K562 (cell line): ENCODE results near the gene MPV17L2. TPM values are rescaled to one million over a fixed set of nuclear protein-coding genes. Genes with fewer than 3 reads are reported as not detected.

Experiments used
- ATAC-seq: fragments of 200-7000 bp; cut with Tn5 transposase; 3 replicates; pipeline ENCODE4 v1.9.1; 2020; ENCODE audit warnings: moderate library complexity
- BruUV-seq: library from RNA; stranded (reverse); fragments of 400-500 nt; replicated peaks from 2 replicates; lab custom pipeline; 2021; lab: Mats Ljungman, UMichigan
- CTCF ChIA-PET: fragments of 300-600 bp; formaldehyde crosslinking; extraction: SDS; loops from one replicate; lab custom pipeline; 2021; ENCODE audit warnings: low intra/inter-chr PET ratio; lab: Yijun Ruan, JAX
- POLR2A ChIA-PET: fragments of 300-600, 350-650 bp; sonication (Branson Sonifier 250); formaldehyde crosslinking; extraction: SDS; loops from one replicate; lab custom pipeline; 2021; ENCODE audit warnings: antibody characterized with exemption, inconsistent platforms; lab: Yijun Ruan, JAX
- DNase-seq, 4 experiments: peaks; one replicate each; pipeline versions ENCODE4 v3.0.0 to v3.0.0-alpha.2; 2011 to 2018; ENCODE audit warnings: low spot score in 3 of 4, mixed read lengths in 3 of 4; ENCODE audit errors: extremely low read depth in 1 of 4
- FAIRE-seq: peaks from 2 replicates; lab custom pipeline; 2011; peaks lifted over from hg19 to GRCh38; lab: Jason Lieb, UNC
- H2AFZ ChIP-seq: 2 replicates; pipeline ENCODE4 v1.6.0; 2011; ENCODE audit warnings: low read depth, low read length, control low read depth, inconsistent platforms
- H3K27ac ChIP-seq: fragments of 200-600 bp; 3 replicates; pipeline ENCODE4 v1.8.0; 2011; ENCODE audit warnings: low read depth, mild to moderate bottlenecking, control low read depth, inconsistent platforms, low read length, moderate library complexity, mixed read lengths; ENCODE audit errors: extremely low read depth
- H3K27me3 ChIP-seq, 2 experiments: fragments of 300-600 bp in 1 of 2; 2 replicates in 1 of 2; 3 replicates in 1 of 2; pipeline versions ENCODE4 v1.6.0 to v1.8.0; 2011; ENCODE audit warnings: inconsistent platforms in 2 of 2, low read length in 2 of 2, mild to moderate bottlenecking in 1 of 2, mixed read lengths in 1 of 2, moderate library complexity in 1 of 2; ENCODE audit not compliant: control insufficient read depth in 2 of 2, insufficient read depth in 2 of 2
- H3K36me3 ChIP-seq: fragments of 300-600 bp; 3 replicates; pipeline ENCODE4 v1.8.0; 2011; ENCODE audit warnings: mild to moderate bottlenecking, low read length, inconsistent platforms; ENCODE audit not compliant: control insufficient read depth, insufficient read depth
- H3K4me1 ChIP-seq, 2 experiments: fragments of 200-600 bp in 1 of 2; replicated peaks in 1 of 2; 2 replicates in 1 of 2; 3 replicates in 1 of 2; pipeline versions ENCODE4 v1.5.1 to v1.8.0; 2011; ENCODE audit warnings: inconsistent platforms in 2 of 2, low read length in 2 of 2, mild to moderate bottlenecking in 1 of 2, mixed read lengths in 1 of 2, moderate library complexity in 1 of 2; ENCODE audit not compliant: control insufficient read depth in 2 of 2, insufficient read depth in 2 of 2
- H3K4me2 ChIP-seq: 2 replicates; pipeline ENCODE4 v1.6.1; 2011; ENCODE audit warnings: low read length, control low read depth, inconsistent platforms, mixed read lengths; ENCODE audit not compliant: insufficient read depth
- H3K4me3 ChIP-seq: fragments of 200-600 bp; sonication (generic), shearing (Covaris generic); 2 replicates; pipeline ENCODE4 v1.5.1; 2016; ENCODE audit warnings: control low read depth, inconsistent platforms
- H3K79me2 ChIP-seq: fragments of 200-600 bp; 3 replicates; pipeline ENCODE4 v1.8.0; 2011; ENCODE audit warnings: low read length, inconsistent platforms; ENCODE audit not compliant: control insufficient read depth, insufficient read depth
- H3K9ac ChIP-seq, 2 experiments: 2 replicates each; pipeline versions ENCODE4 v1.6.0 to v1.6.1; 2011; ENCODE audit warnings: low read depth in 2 of 2, low read length in 2 of 2, control low read depth in 1 of 2, inconsistent platforms in 1 of 2, mild to moderate bottlenecking in 1 of 2, mixed read lengths in 1 of 2; ENCODE audit not compliant: insufficient read depth in 1 of 2
- H3K9me1 ChIP-seq: one replicate; pipeline ENCODE4 v1.6.0; 2011; ENCODE audit warnings: inconsistent platforms, mild to moderate bottlenecking, low read length, moderate library complexity; ENCODE audit not compliant: control insufficient read depth, insufficient read depth
- H3K9me3 ChIP-seq: replicated peaks from 2 replicates; pipeline ENCODE4 v1.5.1; 2011; ENCODE audit warnings: low read depth, low read length, inconsistent platforms; ENCODE audit not compliant: control insufficient read depth, insufficient read depth
- H4K20me1 ChIP-seq: replicated peaks from 2 replicates; pipeline ENCODE4 v1.6.1; 2011; ENCODE audit warnings: low read length, inconsistent platforms, mixed read lengths; ENCODE audit not compliant: control insufficient read depth, insufficient read depth
- CBX2 ChIP-seq: fragments of 200-600 bp; sonication (generic); IDR thresholded peaks from one replicate; pipeline ENCODE4 v1.6.1; 2012; ENCODE audit warnings: mild to moderate bottlenecking, low read length, inconsistent platforms; ENCODE audit not compliant: insufficient read depth, poor library complexity, severe bottlenecking
- CEBPG ChIP-seq, 3 experiments: fragments of 200-800 bp in 1 of 3; sonication (Bioruptor generic) in 1 of 3; sonication (generic) in 1 of 3; formaldehyde crosslinking in 1 of 3; IDR thresholded peaks in 2 of 3; conservative IDR thresholded peaks in 1 of 3; 2 replicates each; pipeline versions ENCODE4 v1.6.1 to v1.8.0; 2016 to 2022; ENCODE audit warnings: missing compliant biosample characterization in 2 of 3, missing genetic modification characterization in 2 of 3, mild to moderate bottlenecking in 1 of 3, missing genetic modification reagents in 1 of 3
- E2F3 ChIP-seq: fragments of 250-450 bp; sonication (Bioruptor Pico); IDR thresholded peaks from 2 replicates; pipeline ENCODE4 v1.4.0; 2020; ENCODE audit warnings: mild to moderate bottlenecking
- FOS ChIP-seq: IDR thresholded peaks from 3 replicates; pipeline ENCODE4 v1.6.1; 2011; ENCODE audit not compliant: insufficient read length; ENCODE audit errors: extremely low read depth
- HBP1 ChIP-seq: fragments of 450-650 bp; formaldehyde crosslinking; IDR thresholded peaks from 2 replicates; pipeline ENCODE4 v1.4.0; 2022; ENCODE audit warnings: missing genetic modification characterization
- HDAC2 ChIP-seq: fragments of 450-650 bp; IDR thresholded peaks from 2 replicates; pipeline ENCODE4 v1.6.1; 2016; ENCODE audit warnings: mild to moderate bottlenecking
- NELFE ChIP-seq: IDR thresholded peaks from 2 replicates; pipeline ENCODE4 v1.6.1; 2011; ENCODE audit warnings: mild to moderate bottlenecking; ENCODE audit not compliant: insufficient read depth, insufficient read length
- POLR2AphosphoS2 ChIP-seq: IDR thresholded peaks from 2 replicates; pipeline ENCODE4 v1.6.1; 2012; ENCODE audit warnings: low read length, improper control_type of control experiment
- TBP ChIP-seq: optimal IDR thresholded peaks from 2 replicates; pipeline ENCODE3; 2011; ENCODE audit warnings: low read depth, low read length, improper control_type of control experiment
- TFAP4 ChIP-seq: sonication (generic); formaldehyde crosslinking; IDR thresholded peaks from 2 replicates; pipeline ENCODE4 v1.8.0; 2022; ENCODE audit warnings: missing genetic modification reagents, mild to moderate bottlenecking, moderate library complexity, borderline replicate concordance
- THRAP3 ChIP-seq: fragments of 450-650 bp; IDR thresholded peaks from 2 replicates; pipeline ENCODE4 v1.6.1; 2016; ENCODE audit warnings: mild to moderate bottlenecking, inconsistent platforms, borderline replicate concordance
- ZC3H8 ChIP-seq: fragments of 450-650 bp; IDR thresholded peaks from 2 replicates; pipeline ENCODE4 v1.6.1; 2017
- ZNF444 ChIP-seq: fragments of 250-450 bp; sonication (Bioruptor Pico); IDR thresholded peaks from 2 replicates; pipeline ENCODE4 v1.4.0; 2020; ENCODE audit warnings: mild to moderate bottlenecking, moderate library complexity
- WGBS: fragments of 100-300 bp; shearing (Covaris generic); methylation state at CpG from one replicate; pipeline ENCODE4 v1.1.6; 2016; ENCODE audit warnings: low coverage, mixed read lengths; ENCODE audit not compliant: insufficient coverage; ENCODE audit errors: missing lambda C conversion rate; 5-methylcytosine and 5-hydroxymethylcytosine counted together
- in situ Hi-C: fragments of 300-500 bp; cut with MboI; formaldehyde crosslinking; loops from 4 replicates; pipeline ENCODE4 v1.15.0; 2018; ENCODE audit warnings: inconsistent platforms, mixed read lengths
- intact Hi-C: fragments of 100-400 bp; cut with micrococcal nuclease; formaldehyde crosslinking; loops from 2 replicates; pipeline ENCODE4 v1.14.2; 2022
- polyA plus RNA-seq, 8 experiments: library from polyadenylated mRNA; depleted of rRNA in 4 of 8; stranded (reverse) in 5 of 8; unstranded in 3 of 8; fragments of >200 nt; fragmentation: Nextera tagmentation in 2 of 8; fragmentation: Illumina TruSeq in 1 of 8; extraction: Ambion mirVana in 2 of 8; extraction: Trizol in 1 of 8; gene quantifications; 2 replicates each; pipeline versions ENCODE4 v1.2.1 to v1.2.3, GENCODE V29; 2011 to 2014; ENCODE audit warnings: inconsistent platforms in 1 of 8, missing spikeins in 1 of 8
- total RNA-seq, 7 experiments: library from RNA; depleted of rRNA in 6 of 7; stranded (reverse); fragments of >200 nt in 6 of 7; fragmentation: Illumina TruSeq in 2 of 7; extraction: Trizol in 2 of 7; gene quantifications; 2 replicates each; pipeline versions ENCODE4 v1.2.1 to v1.2.3, GENCODE V29; 2011 to 2021; ENCODE audit warnings: low replicate concordance in 1 of 7
- TF ChIP-seq, protein P1 (sequence below): fragments of 250-450 bp; sonication (Bioruptor Pico); IDR thresholded peaks from 2 replicates; pipeline ENCODE4 v1.8.0; 2021; ENCODE audit warnings: moderate library complexity, mild to moderate bottlenecking, inconsistent platforms
- TF ChIP-seq, protein P2 (sequence below), 2 experiments: fragments of 450-650 bp; conservative IDR thresholded peaks; 2 replicates each; pipeline ENCODE4 v1.6.1; 2017; ENCODE audit warnings: mild to moderate bottlenecking in 2 of 2, moderate library complexity in 2 of 2
- TF ChIP-seq, protein P3 (sequence below): sonication (generic); formaldehyde crosslinking; IDR thresholded peaks from 2 replicates; pipeline ENCODE4 v1.8.0; 2022; ENCODE audit warnings: missing genetic modification reagents, mild to moderate bottlenecking, borderline replicate concordance

The MPV17L2 gene
- total and polyA plus RNA-seq, 9 of the 15 experiments (the other 6 are each of a cell fraction or from before 2014, with no cell fraction given) = 10.6 to 60.2 (median 28.5) TPM

GRCh38 chr19:18205200-18205892, 12.3 kb downstream of the MPV17L2 start:
- Histone ChIP-seq H3K9me1 (no peaks in the 10 kb centered on the region), H3K36me3 (peaks cover 16% of the 10 kb centered on the region; the same call in 1 of the 3 replicates), H2AFZ (peak overlapping the region; percentile 90), H3K9ac (peak overlapping the region; percentile 86 to 95), H3K27me3 (no peaks in the 10 kb centered on the region), H3K4me2 (peak overlapping the region; percentile 82), H3K4me3 (peak overlapping the region; percentile 68), H3K9me3 (no peaks in the 10 kb centered on the region), H3K27ac (peak overlapping the region; percentile 86), H3K4me1 (peaks cover 14 to 45% of the 10 kb centered on the region in 2 experiments; a peak in 4 of 5 replicates), H3K79me2 (peaks cover 25% of the 10 kb centered on the region), H4K20me1 (no peaks in the 10 kb centered on the region; the same call in 1 of the 2 replicates)
- ATAC-seq (peak; percentile 56), FAIRE-seq (no peak), DNase-seq (peak; percentile 65 to 87 (median 70))
- in situ Hi-C loops (loop anchor here (5.0 kb wide), 1 partner anchor 47 kb away; no protein-coding TSS in a partner anchor), intact Hi-C loops (loop anchor here (5.0 kb wide), 1 partner anchor 122 kb away; no protein-coding TSS in a partner anchor)
- BruUV-seq = no TSS peak
- POLR2A ChIA-PET = interaction anchor here (0.6 to 3.5 kb wide), 14 partner anchors 9 to 371 kb away, joined by 3 to 28 read pairs (median 4); partner anchors contain the start of genes GDF15, IQCN, JUND and MPV17L2
- WGBS = 30% methylated on average over 32 of the region's 36 CpGs
- CTCF ChIA-PET = interaction anchor here (0.5 to 1.1 kb wide), 2 partner anchors 69 to 118 kb away, joined by 3 to 4 read pairs; partner anchors contain the start of gene LSM4
- TF ChIP-seq, protein P1, sequence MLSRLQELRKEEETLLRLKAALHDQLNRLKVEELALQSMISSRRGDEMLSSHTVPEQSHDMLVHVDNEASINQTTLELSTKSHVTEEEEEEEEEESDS (CRISPR knock-in tag) = no peak
- TF ChIP-seq HBP1 (no peak), FOS (no peak), CEBPG (CRISPR knock-in tag; IDR thresholded peaks at IDR 0.05) (no peak), CEBPG (tag; conservative IDR thresholded peaks at IDR 0.05 in 1 of 2, IDR thresholded peaks at IDR 0.05 in 1 of 2) (no peak), CBX2 (no peak), E2F3 (CRISPR knock-in tag) (no peak), ZNF444 (CRISPR knock-in tag) (no peak), NELFE (no peak), THRAP3 (0 out of 2 replicates have a peak, but pooled peaks have one; percentile 20), TFAP4 (CRISPR knock-in tag) (peak; percentile 80), HDAC2 (no peak), ZC3H8 (no peak), POLR2AphosphoS2 (no peak), TBP (peak; percentile 65)
- TF ChIP-seq, protein P2, sequence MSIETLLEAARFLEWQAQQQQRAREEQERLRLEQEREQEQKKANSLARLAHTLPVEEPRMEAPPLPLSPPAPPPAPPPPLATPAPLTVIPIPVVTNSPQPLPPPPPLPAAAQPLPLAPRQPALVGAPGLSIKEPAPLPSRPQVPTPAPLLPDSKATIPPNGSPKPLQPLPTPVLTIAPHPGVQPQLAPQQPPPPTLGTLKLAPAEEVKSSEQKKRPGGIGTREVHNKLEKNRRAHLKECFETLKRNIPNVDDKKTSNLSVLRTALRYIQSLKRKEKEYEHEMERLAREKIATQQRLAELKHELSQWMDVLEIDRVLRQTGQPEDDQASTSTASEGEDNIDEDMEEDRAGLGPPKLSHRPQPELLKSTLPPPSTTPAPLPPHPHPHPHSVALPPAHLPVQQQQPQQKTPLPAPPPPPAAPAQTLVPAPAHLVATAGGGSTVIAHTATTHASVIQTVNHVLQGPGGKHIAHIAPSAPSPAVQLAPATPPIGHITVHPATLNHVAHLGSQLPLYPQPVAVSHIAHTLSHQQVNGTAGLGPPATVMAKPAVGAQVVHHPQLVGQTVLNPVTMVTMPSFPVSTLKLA (conservative IDR thresholded peaks at IDR 0.05) = peak; percentile 55 to 74; a peak in 3 of 4 replicates
- TF ChIP-seq, protein P3, sequence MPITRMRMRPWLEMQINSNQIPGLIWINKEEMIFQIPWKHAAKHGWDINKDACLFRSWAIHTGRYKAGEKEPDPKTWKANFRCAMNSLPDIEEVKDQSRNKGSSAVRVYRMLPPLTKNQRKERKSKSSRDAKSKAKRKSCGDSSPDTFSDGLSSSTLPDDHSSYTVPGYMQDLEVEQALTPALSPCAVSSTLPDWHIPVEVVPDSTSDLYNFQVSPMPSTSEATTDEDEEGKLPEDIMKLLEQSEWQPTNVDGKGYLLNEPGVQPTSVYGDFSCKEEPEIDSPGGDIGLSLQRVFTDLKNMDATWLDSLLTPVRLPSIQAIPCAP = no peak
